NCI-H1417 treated with DMSO at 0.1 percent for 48 hours (cell line): ENCODE data around the gene AGBL4.
"Not testable (repeated sequence)": the region's sequence is repeated elsewhere in the genome, so short reads cannot be mapped to it uniquely, and the experiment has no call there.

Experiments used
- DNase-seq: peaks from one replicate; lab custom pipeline; 2025; lab: John Stamatoyannopoulos, UW

Gene AGBL4

GRCh38 chr1:49424782-49425181 is 599.0 kb downstream of the AGBL4 start:
- no peak for DNase-seq

- DNase-seq: no peak
These were observed 607.0 kb downstream of the AGBL4 start for GRCh38 chr1:49416758-49417157.

GRCh38 chr1:49408346-49408745 is 615.4 kb downstream of the AGBL4 start:
- no peak for DNase-seq

GRCh38 chr1:49397086-49397485 is 626.7 kb downstream of the AGBL4 start:
- no peak for DNase-seq

GRCh38 chr1:49394200-49394599 is 629.6 kb downstream of the AGBL4 start:
- no peak for DNase-seq

GRCh38 chr1:49389699-49390098 is 634.1 kb downstream of the AGBL4 start:
- no peak for DNase-seq

- DNase-seq: no peak
These were observed 659.1 kb downstream of the AGBL4 start for GRCh38 chr1:49364676-49365075.

GRCh38 chr1:49363628-49364027 is 660.1 kb downstream of the AGBL4 start:
- no peak for DNase-seq

- no peak for DNase-seq
These were observed 665.7 kb downstream of the AGBL4 start for GRCh38 chr1:49358036-49358435.

GRCh38 chr1:49356594-49356993 is 667.2 kb downstream of the AGBL4 start:
- DNase-seq: no peak

GRCh38 chr1:49351768-49352167 is 672.0 kb downstream of the AGBL4 start:
- DNase-seq: no peak

GRCh38 chr1:49346767-49347349 is 676.9 kb downstream of the AGBL4 start:
- DNase-seq: no peak

GRCh38 chr1:49340576-49340975 is 683.2 kb downstream of the AGBL4 start:
- DNase-seq: no peak

GRCh38 chr1:49339043-49339442 is 684.7 kb downstream of the AGBL4 start:
- no peak for DNase-seq

- no peak for DNase-seq
These were observed 686.5 kb downstream of the AGBL4 start for GRCh38 chr1:49337251-49337650.

GRCh38 chr1:49333906-49334305 is 689.8 kb downstream of the AGBL4 start:
- no peak for DNase-seq

- no peak for DNase-seq
These were observed 692.5 kb downstream of the AGBL4 start for GRCh38 chr1:49331066-49331852.

- DNase-seq: no peak
These were observed 699.7 kb downstream of the AGBL4 start for GRCh38 chr1:49323925-49324540.

- DNase-seq: not testable (repeated sequence)
These were observed 703.3 kb downstream of the AGBL4 start for GRCh38 chr1:49320493-49320892.

- no peak for DNase-seq
These were observed 704.3 kb downstream of the AGBL4 start for GRCh38 chr1:49319426-49319963.

- no peak for DNase-seq
These were observed 705.5 kb downstream of the AGBL4 start for GRCh38 chr1:49318218-49318617.

- no peak for DNase-seq
These were observed 716.3 kb downstream of the AGBL4 start for GRCh38 chr1:49307457-49307856.

GRCh38 chr1:49306507-49307070 is 717.2 kb downstream of the AGBL4 start:
- no peak for DNase-seq
